RPMI8226 (cell line): ENCODE results near the gene MYO1B.

Source experiments
- DNase-seq: peaks from one replicate; pipeline ENCODE4 v3.0.0-alpha.2; 2015

The MYO1B gene

DNA sequence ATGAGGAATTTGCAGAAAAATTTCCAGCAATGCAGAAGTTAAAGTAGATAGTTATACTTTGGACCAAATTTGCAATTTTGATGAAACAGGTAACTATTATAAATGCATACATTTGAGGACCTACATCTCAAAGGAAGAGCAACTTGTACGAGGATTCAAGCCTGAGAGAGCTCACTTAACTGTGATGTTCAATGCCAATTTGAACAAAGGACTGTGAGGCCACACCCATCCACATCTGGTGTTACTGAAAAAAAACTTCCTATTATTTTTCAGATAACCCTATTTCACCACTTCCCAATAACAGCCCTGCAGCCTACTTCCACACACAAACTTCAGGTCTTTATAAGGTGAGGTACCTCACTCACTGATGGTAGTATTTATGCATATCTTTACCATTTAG, 229.3 kb downstream of the MYO1B start:
- DNase-seq, result no peak
